ENCODE data around the gene VAMP7. TPM values are rescaled to one million over a fixed set of nuclear protein-coding genes. Genes with fewer than 3 reads are reported as not detected.

Gene VAMP7
- total and polyA plus RNA-seq, 4 donors, result 27.5 to 44.5 (median 34.0) TPM

DNA sequence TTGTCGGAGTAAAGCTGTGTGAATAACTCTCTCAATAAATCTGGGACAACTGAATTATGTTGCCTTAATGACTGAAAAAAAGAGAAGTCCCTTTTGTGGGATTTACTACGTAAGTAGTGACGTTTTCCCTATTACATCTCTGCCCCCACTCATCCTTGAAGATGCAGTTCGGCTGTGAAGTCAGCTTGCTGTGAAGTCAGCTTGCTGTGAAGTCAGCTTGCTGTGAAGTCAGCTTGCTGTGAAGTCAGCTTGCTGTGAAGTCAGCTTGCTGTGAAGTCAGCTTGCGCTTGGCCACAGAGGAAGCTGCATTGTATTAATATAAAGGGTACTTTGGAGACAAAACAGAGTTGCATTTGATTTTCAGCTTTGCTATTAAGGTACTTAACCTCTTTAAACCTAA, 8.0 kb upstream of the VAMP7 start:
- no peaks in the 10 kb centered on the region for H3K36me3 ChIP-seq (ENCODE audit: control insufficient read depth, insufficient read depth, low read length)
- no peaks in the 10 kb centered on the region for H3K9me3 ChIP-seq (ENCODE audit: control insufficient read depth, insufficient read depth, low read length)
- H3K27ac ChIP-seq (ENCODE audit: low read depth, low read length), result no peak overlapping the region
- WGBS (ENCODE audit: insufficient coverage), result no CpG with 5 or more reads among the region's 5 CpGs
- no peaks in the 10 kb centered on the region for H3K4me1 ChIP-seq (ENCODE audit: control insufficient read depth, insufficient read depth, low read length)
- peaks cover 3% of the 10 kb centered on the region for H3K27me3 ChIP-seq (ENCODE audit: control insufficient read depth, insufficient read depth, low read length)
- no peak for DNase-seq (ENCODE audit: low read depth in 4 of 6, low spot score in 6 of 6)
- H3K4me3 ChIP-seq (ENCODE audit: low read depth, low read length), result no peak overlapping the region

- 25% methylated on average over 23 of the region's 31 CpGs for WGBS (ENCODE audit: insufficient coverage)
- H3K4me3 ChIP-seq (ENCODE audit: low read depth, low read length), result no peak overlapping the region
Measured at GRCh38 chrX:155874571-155875244, 6.4 kb upstream of the VAMP7 start.

GRCh38 chrX:155876704-155877103, 4.4 kb upstream of the VAMP7 start:
- Histone ChIP-seq H3K9me3 (ENCODE audit: control insufficient read depth, insufficient read depth, low read length) (no peaks in the 10 kb centered on the region), H3K4me3 (ENCODE audit: low read depth, low read length) (no peak overlapping the region), H3K36me3 (ENCODE audit: control insufficient read depth, insufficient read depth, low read length) (no peaks in the 10 kb centered on the region), H3K27me3 (ENCODE audit: control insufficient read depth, insufficient read depth, low read length) (peaks cover 3% of the 10 kb centered on the region), H3K27ac (ENCODE audit: low read depth, low read length) (no peak overlapping the region), H3K4me1 (ENCODE audit: control insufficient read depth, insufficient read depth, low read length) (no peaks in the 10 kb centered on the region)
- no peak for DNase-seq (ENCODE audit: low read depth in 4 of 6, low spot score in 6 of 6)
- no CpG with 5 or more reads among the region's 3 CpGs for WGBS (ENCODE audit: insufficient coverage)

More at GRCh38 chrX:155874571-155875244, 6.4 kb upstream of the VAMP7 start:
- Histone ChIP-seq H3K9me3 (ENCODE audit: control insufficient read depth, insufficient read depth, low read length) (no peaks in the 10 kb centered on the region), H3K27me3 (ENCODE audit: control insufficient read depth, insufficient read depth, low read length) (peaks cover 3% of the 10 kb centered on the region), H3K27ac (ENCODE audit: low read depth, low read length) (no peak overlapping the region), H3K36me3 (ENCODE audit: control insufficient read depth, insufficient read depth, low read length) (no peaks in the 10 kb centered on the region), H3K4me1 (ENCODE audit: control insufficient read depth, insufficient read depth, low read length) (no peaks in the 10 kb centered on the region)
- DNase-seq (ENCODE audit: low read depth in 4 of 6, low spot score in 6 of 6), result no peak

DNA sequence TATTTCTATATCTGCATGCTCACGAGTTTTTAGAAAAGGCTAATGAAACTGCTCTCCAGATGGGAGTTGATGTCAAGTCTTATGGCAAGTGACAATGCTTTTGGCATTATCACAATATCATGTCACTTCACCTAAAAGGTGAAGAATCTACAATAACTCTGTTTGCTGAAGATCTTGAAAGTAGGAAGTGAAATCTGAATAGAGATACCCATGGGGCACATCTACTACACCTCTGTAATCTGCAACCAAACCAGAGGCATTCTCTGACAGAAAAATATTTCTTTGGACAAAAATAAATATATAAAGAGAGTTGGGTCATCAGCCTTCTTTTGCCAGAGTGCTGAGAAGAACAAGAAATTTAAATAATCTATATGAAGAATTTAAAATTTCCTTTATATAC, 3.9 kb upstream of the VAMP7 start:
- no peaks in the 10 kb centered on the region for H3K4me1 ChIP-seq (ENCODE audit: control insufficient read depth, insufficient read depth, low read length)
- no peak overlapping the region for H3K4me3 ChIP-seq (ENCODE audit: low read depth, low read length)
- H3K9me3 ChIP-seq (ENCODE audit: control insufficient read depth, insufficient read depth, low read length), result no peaks in the 10 kb centered on the region
- no CpG with 5 or more reads among the region's 1 CpG for WGBS (ENCODE audit: insufficient coverage)
- H3K27ac ChIP-seq (ENCODE audit: low read depth, low read length), result no peak overlapping the region
- H3K27me3 ChIP-seq (ENCODE audit: control insufficient read depth, insufficient read depth, low read length), result peaks cover 3% of the 10 kb centered on the region
- DNase-seq (ENCODE audit: low read depth in 4 of 6, low spot score in 6 of 6), result no peak
- H3K36me3 ChIP-seq (ENCODE audit: control insufficient read depth, insufficient read depth, low read length), result no peaks in the 10 kb centered on the region

GRCh38 chrX:155880586-155881157, 473 bp upstream of the VAMP7 start:
- Histone ChIP-seq H3K27ac (ENCODE audit: low read depth, low read length) (no peak overlapping the region), H3K36me3 (ENCODE audit: control insufficient read depth, insufficient read depth, low read length) (no peaks in the 10 kb centered on the region), H3K27me3 (ENCODE audit: control insufficient read depth, insufficient read depth, low read length) (no peaks in the 10 kb centered on the region), H3K9me3 (ENCODE audit: control insufficient read depth, insufficient read depth, low read length) (no peaks in the 10 kb centered on the region), H3K4me3 (ENCODE audit: low read depth, low read length) (peak overlapping the region; percentile 59), H3K4me1 (ENCODE audit: control insufficient read depth, insufficient read depth, low read length) (no peaks in the 10 kb centered on the region)
- WGBS (ENCODE audit: insufficient coverage), result 27% methylated on average over 11 of the region's 13 CpGs
- DNase-seq (ENCODE audit: low read depth in 4 of 6, low spot score in 6 of 6), result peak in 2 of 6 donors; percentile 5 to 27

DNA sequence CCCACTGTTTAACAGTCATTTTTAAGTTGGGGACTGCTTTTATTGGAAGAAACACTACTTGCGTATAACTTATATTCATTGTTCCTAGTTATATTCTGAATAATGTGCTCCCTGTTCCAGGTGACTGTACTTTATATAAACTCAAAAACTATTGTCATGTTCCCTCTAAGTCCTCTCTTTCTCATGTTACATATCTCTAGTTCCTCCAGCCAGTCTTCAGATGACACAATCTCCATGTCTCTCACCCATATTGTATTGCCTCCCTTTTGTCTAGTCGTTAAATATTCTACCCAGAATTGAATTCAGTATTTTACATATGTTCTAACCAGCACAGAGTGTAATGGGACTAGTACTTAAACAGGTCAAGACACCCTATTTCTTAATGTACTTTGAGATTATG, 5.3 kb downstream of the VAMP7 start:
- Histone ChIP-seq H3K4me1 (ENCODE audit: control insufficient read depth, insufficient read depth, low read length) (no peaks in the 10 kb centered on the region), H3K27ac (ENCODE audit: low read depth, low read length) (no peak overlapping the region), H3K9me3 (ENCODE audit: control insufficient read depth, insufficient read depth, low read length) (no peaks in the 10 kb centered on the region), H3K27me3 (ENCODE audit: control insufficient read depth, insufficient read depth, low read length) (no peaks in the 10 kb centered on the region), H3K36me3 (ENCODE audit: control insufficient read depth, insufficient read depth, low read length) (no peaks in the 10 kb centered on the region), H3K4me3 (ENCODE audit: low read depth, low read length) (no peak overlapping the region)
- WGBS (ENCODE audit: insufficient coverage), result no CpG with 5 or more reads among the region's 2 CpGs
- no peak for DNase-seq (ENCODE audit: low read depth in 4 of 6, low spot score in 6 of 6)

GRCh38 chrX:155888139-155888538, 7.0 kb downstream of the VAMP7 start:
- DNase-seq (ENCODE audit: low read depth in 4 of 6, low spot score in 6 of 6), result no peak
- no CpG with 5 or more reads among the region's 3 CpGs for WGBS (ENCODE audit: insufficient coverage)

GRCh38 chrX:155889328-155889727, 8.2 kb downstream of the VAMP7 start:
- Histone ChIP-seq H3K36me3 (ENCODE audit: control insufficient read depth, insufficient read depth, low read length) (no peaks in the 10 kb centered on the region), H3K27me3 (ENCODE audit: control insufficient read depth, insufficient read depth, low read length) (no peaks in the 10 kb centered on the region), H3K27ac (ENCODE audit: low read depth, low read length) (no peak overlapping the region), H3K4me3 (ENCODE audit: low read depth, low read length) (no peak overlapping the region), H3K9me3 (ENCODE audit: control insufficient read depth, insufficient read depth, low read length) (no peaks in the 10 kb centered on the region), H3K4me1 (ENCODE audit: control insufficient read depth, insufficient read depth, low read length) (no peaks in the 10 kb centered on the region)
- WGBS (ENCODE audit: insufficient coverage), result no CpG with 5 or more reads among the region's 4 CpGs
- DNase-seq (ENCODE audit: low read depth in 4 of 6, low spot score in 6 of 6), result peak in 1 of 6 donors; percentile 1

More at GRCh38 chrX:155888139-155888538, 7.0 kb downstream of the VAMP7 start:
- H3K36me3 ChIP-seq (ENCODE audit: control insufficient read depth, insufficient read depth, low read length), result no peaks in the 10 kb centered on the region
- no peaks in the 10 kb centered on the region for H3K9me3 ChIP-seq (ENCODE audit: control insufficient read depth, insufficient read depth, low read length)
- H3K4me1 ChIP-seq (ENCODE audit: control insufficient read depth, insufficient read depth, low read length), result no peaks in the 10 kb centered on the region
- H3K27me3 ChIP-seq (ENCODE audit: control insufficient read depth, insufficient read depth, low read length), result no peaks in the 10 kb centered on the region
- no peak overlapping the region for H3K27ac ChIP-seq (ENCODE audit: low read depth, low read length)
- H3K4me3 ChIP-seq (ENCODE audit: low read depth, low read length), result no peak overlapping the region

DNA sequence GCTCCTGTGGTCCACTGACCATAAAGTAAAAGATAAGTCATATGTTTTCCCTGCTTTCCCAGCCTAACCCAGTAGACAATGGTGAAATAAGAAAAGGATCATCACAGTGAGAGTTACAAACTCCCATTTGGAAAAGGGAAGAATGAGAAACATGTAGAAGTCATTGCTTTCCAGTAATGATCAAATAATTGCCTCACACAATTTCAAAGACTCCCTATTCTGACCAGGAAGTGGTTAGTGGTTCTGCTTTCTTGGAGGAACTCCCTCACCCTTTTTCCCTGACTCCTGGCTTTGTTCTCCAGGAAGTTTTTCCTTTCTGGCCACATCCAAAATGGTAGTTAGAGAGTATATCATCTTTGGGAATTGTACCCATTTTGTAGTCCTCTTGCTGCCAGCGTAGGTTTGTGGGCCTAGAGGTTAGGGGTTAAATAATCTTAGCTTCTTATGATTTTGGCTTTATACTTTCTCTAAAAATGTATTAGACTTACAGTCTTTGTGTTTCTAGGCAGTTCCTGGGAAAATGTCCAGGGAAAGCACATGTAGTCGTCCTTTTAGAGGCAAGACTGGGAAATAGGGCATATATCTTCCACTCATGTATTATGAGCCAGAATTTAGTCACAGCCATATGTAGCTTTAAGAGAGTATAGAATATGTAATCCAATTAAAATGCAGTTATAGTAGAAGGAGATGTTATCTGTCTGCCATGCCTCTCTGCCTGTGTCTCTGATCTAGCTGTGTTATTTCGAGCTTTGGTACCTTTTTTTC, 10.5 kb downstream of the VAMP7 start:
- Histone ChIP-seq H3K27ac (ENCODE audit: low read depth, low read length) (no peak overlapping the region), H3K4me1 (ENCODE audit: control insufficient read depth, insufficient read depth, low read length) (no peaks in the 10 kb centered on the region)
- no CpG with 5 or more reads among the region's 3 CpGs for WGBS (ENCODE audit: insufficient coverage)

More for the DNA sequence above, 10.5 kb downstream of the VAMP7 start:
- peak in 1 of 6 donors; percentile 59 for DNase-seq (ENCODE audit: low read depth in 4 of 6, low spot score in 6 of 6)
- Histone ChIP-seq H3K4me3 (ENCODE audit: low read depth, low read length) (no peak overlapping the region), H3K36me3 (ENCODE audit: control insufficient read depth, insufficient read depth, low read length) (no peaks in the 10 kb centered on the region), H3K9me3 (ENCODE audit: control insufficient read depth, insufficient read depth, low read length) (no peaks in the 10 kb centered on the region), H3K27me3 (ENCODE audit: control insufficient read depth, insufficient read depth, low read length) (no peaks in the 10 kb centered on the region)
